Panc1 (cell line): Measurements from ENCODE around the gene SNAP25. TPM values are rescaled to one million over a fixed set of nuclear protein-coding genes. Genes with fewer than 3 reads are reported as not detected.

Experiments
- ATAC-seq: fragments of 200-7000 bp; cut with Tn5 transposase; 2 replicates; pipeline ENCODE4 v1.9.1; 2020; ENCODE audit warnings: mild to moderate bottlenecking, moderate library complexity
- BruUV-seq: library from RNA; stranded (reverse); fragments of 400-500 nt; replicated peaks from 2 replicates; lab custom pipeline; 2021; lab: Mats Ljungman, UMichigan
- CTCF ChIA-PET: fragments of 300-600 bp; sonication (Branson Sonifier 250); formaldehyde crosslinking; loops from one replicate; lab custom pipeline; 2022; ENCODE audit warnings: antibody characterized with exemption; lab: Charles Lee
- POLR2A ChIA-PET: fragments of 300-600 bp; sonication (Branson Sonifier 250); formaldehyde crosslinking; loops from one replicate; lab custom pipeline; 2022; ENCODE audit warnings: antibody characterized with exemption; lab: Charles Lee
- DNase-seq: peaks from one replicate; pipeline ENCODE4 v3.0.0-alpha.2; 2010; ENCODE audit warnings: low read depth, low spot score
- H3K27ac ChIP-seq: 2 replicates; pipeline ENCODE4 v1.5.1; 2011; ENCODE audit warnings: mild to moderate bottlenecking, low read length, inconsistent platforms
- H3K27me3 ChIP-seq: fragments of 200-500 bp; sonication (Bioruptor generic); 2 replicates; pipeline ENCODE4 v1.6.0; 2014; ENCODE audit warnings: low read length, inconsistent platforms; ENCODE audit not compliant: control insufficient read depth, insufficient read depth
- H3K36me3 ChIP-seq: fragments of 200-500 bp; sonication (Bioruptor generic); 2 replicates; pipeline ENCODE4 v1.5.1; 2014; ENCODE audit warnings: inconsistent platforms, mild to moderate bottlenecking, low read length, moderate library complexity; ENCODE audit not compliant: control insufficient read depth, insufficient read depth
- H3K4me1 ChIP-seq: 2 replicates; pipeline ENCODE4 v1.5.1; 2011; ENCODE audit warnings: inconsistent platforms, mild to moderate bottlenecking, low read length, moderate library complexity; ENCODE audit not compliant: control insufficient read depth, insufficient read depth
- H3K4me3 ChIP-seq, 2 experiments: 2 replicates each; pipeline ENCODE4 v1.5.1; 2011 to 2012; ENCODE audit warnings: low read depth in 2 of 2, low read length in 2 of 2, mild to moderate bottlenecking in 2 of 2, inconsistent platforms in 1 of 2, moderate library complexity in 1 of 2
- H3K9me3 ChIP-seq: fragments of 200-500 bp; sonication (Bioruptor generic); 2 replicates; pipeline ENCODE4 v1.5.1; 2014; ENCODE audit warnings: low read depth, mild to moderate bottlenecking, inconsistent platforms, low read length, moderate library complexity; ENCODE audit not compliant: control insufficient read depth, insufficient read depth
- POLR2AphosphoS5 ChIP-seq: IDR thresholded peaks from 2 replicates; pipeline ENCODE4 v1.6.1; 2012; ENCODE audit warnings: mild to moderate bottlenecking, low read depth, low read length, moderate library complexity
- SIN3A ChIP-seq: IDR thresholded peaks from 2 replicates; pipeline ENCODE4 v1.6.1; 2012; ENCODE audit warnings: low read depth, mild to moderate bottlenecking, low read length, moderate library complexity, borderline replicate concordance; ENCODE audit not compliant: insufficient read depth
- TCF7L2 ChIP-seq: IDR thresholded peaks from 2 replicates; pipeline ENCODE4 v1.6.1; 2011; ENCODE audit warnings: mild to moderate bottlenecking, low read depth, low read length, inconsistent platforms
- in situ Hi-C: cut with HindIII; loops from 2 replicates; pipeline ENCODE4 v1.10.0; 2016; ENCODE audit warnings: low sequenced_read_pairs, low pct_unique_long_range_greater_than_20kb
- intact Hi-C: fragments of 100-400 bp; cut with micrococcal nuclease; formaldehyde crosslinking; loops from one replicate; pipeline ENCODE4 v1.10.0; 2022; ENCODE audit not compliant: unreplicated experiment
- total RNA-seq: library from RNA; stranded (reverse); gene quantifications from one replicate; pipeline ENCODE4 v1.2.1, GENCODE V29; 2021; ENCODE audit not compliant: unreplicated experiment
- TF ChIP-seq, protein P1 (sequence below): fragments of 450-650 bp; IDR thresholded peaks from 2 replicates; pipeline ENCODE4 v1.5.1; 2017; ENCODE audit warnings: mild to moderate bottlenecking
- TF ChIP-seq, protein P2 (sequence below), 2 experiments: IDR thresholded peaks; 2 replicates each; pipeline ENCODE4 v1.6.1; 2011 to 2012; ENCODE audit warnings: low read depth in 2 of 2, control low read depth in 1 of 2, low read length in 1 of 2, mild to moderate bottlenecking in 1 of 2, moderate library complexity in 1 of 2; ENCODE audit not compliant: insufficient read depth in 1 of 2

Gene SNAP25
- total RNA-seq, 1 experiment from 2014 or later = 0.69 TPM

DNA sequence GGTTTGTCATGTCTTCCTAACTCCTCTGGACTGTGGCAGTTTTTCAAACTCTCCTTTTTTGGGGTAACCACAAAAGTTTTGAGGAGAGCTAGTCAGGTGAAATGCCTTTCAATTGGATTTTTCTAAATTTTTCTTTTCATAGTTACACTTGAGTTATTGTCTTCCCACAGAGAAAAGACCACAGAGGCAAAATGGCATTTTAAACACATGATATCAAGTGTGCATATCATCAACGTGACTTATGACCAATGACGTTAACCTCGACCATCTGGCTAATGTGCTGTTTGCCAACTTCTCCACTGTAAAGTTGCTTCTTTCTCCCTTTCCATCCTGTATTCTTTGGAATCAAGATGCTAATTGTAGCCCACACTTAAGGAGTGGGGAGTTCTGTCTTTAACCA lies 41.3 kb upstream of the SNAP25 start:
- no peak for TF ChIP-seq POLR2AphosphoS5
- no peak for TF ChIP-seq TCF7L2
- no peak for TF ChIP-seq SIN3A
- TF ChIP-seq, protein P1, sequence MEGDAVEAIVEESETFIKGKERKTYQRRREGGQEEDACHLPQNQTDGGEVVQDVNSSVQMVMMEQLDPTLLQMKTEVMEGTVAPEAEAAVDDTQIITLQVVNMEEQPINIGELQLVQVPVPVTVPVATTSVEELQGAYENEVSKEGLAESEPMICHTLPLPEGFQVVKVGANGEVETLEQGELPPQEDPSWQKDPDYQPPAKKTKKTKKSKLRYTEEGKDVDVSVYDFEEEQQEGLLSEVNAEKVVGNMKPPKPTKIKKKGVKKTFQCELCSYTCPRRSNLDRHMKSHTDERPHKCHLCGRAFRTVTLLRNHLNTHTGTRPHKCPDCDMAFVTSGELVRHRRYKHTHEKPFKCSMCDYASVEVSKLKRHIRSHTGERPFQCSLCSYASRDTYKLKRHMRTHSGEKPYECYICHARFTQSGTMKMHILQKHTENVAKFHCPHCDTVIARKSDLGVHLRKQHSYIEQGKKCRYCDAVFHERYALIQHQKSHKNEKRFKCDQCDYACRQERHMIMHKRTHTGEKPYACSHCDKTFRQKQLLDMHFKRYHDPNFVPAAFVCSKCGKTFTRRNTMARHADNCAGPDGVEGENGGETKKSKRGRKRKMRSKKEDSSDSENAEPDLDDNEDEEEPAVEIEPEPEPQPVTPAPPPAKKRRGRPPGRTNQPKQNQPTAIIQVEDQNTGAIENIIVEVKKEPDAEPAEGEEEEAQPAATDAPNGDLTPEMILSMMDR = no peak
- TF ChIP-seq, protein P2, sequence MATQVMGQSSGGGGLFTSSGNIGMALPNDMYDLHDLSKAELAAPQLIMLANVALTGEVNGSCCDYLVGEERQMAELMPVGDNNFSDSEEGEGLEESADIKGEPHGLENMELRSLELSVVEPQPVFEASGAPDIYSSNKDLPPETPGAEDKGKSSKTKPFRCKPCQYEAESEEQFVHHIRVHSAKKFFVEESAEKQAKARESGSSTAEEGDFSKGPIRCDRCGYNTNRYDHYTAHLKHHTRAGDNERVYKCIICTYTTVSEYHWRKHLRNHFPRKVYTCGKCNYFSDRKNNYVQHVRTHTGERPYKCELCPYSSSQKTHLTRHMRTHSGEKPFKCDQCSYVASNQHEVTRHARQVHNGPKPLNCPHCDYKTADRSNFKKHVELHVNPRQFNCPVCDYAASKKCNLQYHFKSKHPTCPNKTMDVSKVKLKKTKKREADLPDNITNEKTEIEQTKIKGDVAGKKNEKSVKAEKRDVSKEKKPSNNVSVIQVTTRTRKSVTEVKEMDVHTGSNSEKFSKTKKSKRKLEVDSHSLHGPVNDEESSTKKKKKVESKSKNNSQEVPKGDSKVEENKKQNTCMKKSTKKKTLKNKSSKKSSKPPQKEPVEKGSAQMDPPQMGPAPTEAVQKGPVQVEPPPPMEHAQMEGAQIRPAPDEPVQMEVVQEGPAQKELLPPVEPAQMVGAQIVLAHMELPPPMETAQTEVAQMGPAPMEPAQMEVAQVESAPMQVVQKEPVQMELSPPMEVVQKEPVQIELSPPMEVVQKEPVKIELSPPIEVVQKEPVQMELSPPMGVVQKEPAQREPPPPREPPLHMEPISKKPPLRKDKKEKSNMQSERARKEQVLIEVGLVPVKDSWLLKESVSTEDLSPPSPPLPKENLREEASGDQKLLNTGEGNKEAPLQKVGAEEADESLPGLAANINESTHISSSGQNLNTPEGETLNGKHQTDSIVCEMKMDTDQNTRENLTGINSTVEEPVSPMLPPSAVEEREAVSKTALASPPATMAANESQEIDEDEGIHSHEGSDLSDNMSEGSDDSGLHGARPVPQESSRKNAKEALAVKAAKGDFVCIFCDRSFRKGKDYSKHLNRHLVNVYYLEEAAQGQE (IDR thresholded peaks at IDR 0.05; ENCODE audit: insufficient read depth in 1 of 2, low read depth in 2 of 2, low read length in 1 of 2) = no peak
- Histone ChIP-seq H3K27me3 (peaks cover 7% of the 10 kb centered on the region; the same call in 1 of the 2 replicates), H3K4me3 (no peak overlapping the region), H3K9me3 (no peaks in the 10 kb centered on the region), H3K27ac (no peak overlapping the region), H3K4me1 (no peaks in the 10 kb centered on the region), H3K36me3 (no peaks in the 10 kb centered on the region)
- intact Hi-C loops (no loop called here), in situ Hi-C loops (no loop called here)
- ATAC-seq (no peak), DNase-seq (no peak)
- CTCF ChIA-PET = no interaction called here
- no TSS peak for BruUV-seq
- POLR2A ChIA-PET = no interaction called here

DNA sequence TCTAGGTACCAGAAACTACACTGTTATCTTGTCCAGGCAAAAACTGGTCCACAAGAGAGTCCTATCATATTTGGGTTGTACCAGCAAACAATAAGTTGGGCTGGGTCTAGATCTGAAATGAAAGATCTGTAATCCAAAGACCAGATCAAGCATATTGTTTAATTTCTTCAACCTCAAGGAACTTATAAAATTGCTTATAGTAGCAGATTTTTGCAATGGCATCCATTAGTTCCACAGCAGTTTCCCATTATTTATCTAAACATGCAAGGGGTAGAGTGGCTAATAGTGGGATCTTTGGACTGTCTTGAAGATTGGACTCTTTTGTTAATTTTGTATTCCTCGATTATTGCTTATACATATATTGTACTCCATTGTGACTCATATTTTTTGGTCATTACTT lies 40.5 kb upstream of the SNAP25 start:
- Histone ChIP-seq H3K9me3 (no peaks in the 10 kb centered on the region), H3K4me3 (no peak overlapping the region), H3K4me1 (no peaks in the 10 kb centered on the region), H3K36me3 (no peaks in the 10 kb centered on the region), H3K27ac (no peak overlapping the region), H3K27me3 (peaks cover 7% of the 10 kb centered on the region; the same call in 1 of the 2 replicates)
- TF ChIP-seq, protein P2 (IDR thresholded peaks at IDR 0.05; ENCODE audit: insufficient read depth in 1 of 2, low read depth in 2 of 2, low read length in 1 of 2) = no peak
- no peak for TF ChIP-seq TCF7L2
- no peak for TF ChIP-seq POLR2AphosphoS5
- no peak for TF ChIP-seq SIN3A
- TF ChIP-seq, protein P1 = no peak
- in situ Hi-C loops = no loop called here
- CTCF ChIA-PET = no interaction called here
- POLR2A ChIA-PET = no interaction called here
- no TSS peak for BruUV-seq
- intact Hi-C loops = no loop called here
- no peak for DNase-seq
- no peak for ATAC-seq
